Left ventricle myocardium inferior (tissue), 1 donor: Measurements from ENCODE around the gene MUC20. TPM values are rescaled to one million over a fixed set of nuclear protein-coding genes. Genes with fewer than 3 reads are reported as not detected.
"Not testable (repeated sequence)": the region's sequence is repeated elsewhere in the genome, so short reads cannot be mapped to it uniquely, and the experiment has no call there.

Experiments
- DNase-seq: peaks from one replicate; pipeline ENCODE4 v3.0.0-alpha.2; 2020
- H3K27ac ChIP-seq: fragments of 200-600 bp; replicated peaks from 2 replicates; pipeline ENCODE4 v1.8.0; 2021
- H3K27me3 ChIP-seq: fragments of 200-600 bp; 2 replicates; pipeline ENCODE4 v1.8.0; 2021; ENCODE audit warnings: low read depth
- H3K36me3 ChIP-seq: fragments of 200-600 bp; 2 replicates; pipeline ENCODE4 v1.8.0; 2021
- H3K4me1 ChIP-seq: fragments of 200-600 bp; 2 replicates; pipeline ENCODE4 v1.8.0; 2021
- H3K4me3 ChIP-seq: fragments of 200-600 bp; 2 replicates; pipeline ENCODE4 v1.8.0; 2021; ENCODE audit warnings: mild to moderate bottlenecking, moderate library complexity
- H3K9me3 ChIP-seq: fragments of 200-600 bp; replicated peaks from 2 replicates; pipeline ENCODE4 v1.8.0; 2021
- intact Hi-C: fragments of 100-400 bp; cut with micrococcal nuclease; formaldehyde crosslinking; loops from one replicate; pipeline ENCODE4 v1.11.0; 2022
- total RNA-seq: library from RNA; stranded (reverse); fragmentation: NEBNext Ultra II Directional; extraction: Animal tissue kit (Norgen Biotek cat#: 25700); gene quantifications from one replicate; pipeline ENCODE4 v1.2.1, GENCODE V29; 2021
- TF ChIP-seq, protein P1 (sequence below): fragments of 200-600 bp; IDR thresholded peaks from 2 replicates; pipeline ENCODE4 v1.8.0; 2021; ENCODE audit warnings: antibody characterized with exemption, mild to moderate bottlenecking, borderline replicate concordance
- donor health status: DM: no; HTN: yes; CAD: no; lungs with severe emphysema.

MUC20 gene
- total RNA-seq, 1 donor from 2014 or later, result 4.7 TPM

DNA sequence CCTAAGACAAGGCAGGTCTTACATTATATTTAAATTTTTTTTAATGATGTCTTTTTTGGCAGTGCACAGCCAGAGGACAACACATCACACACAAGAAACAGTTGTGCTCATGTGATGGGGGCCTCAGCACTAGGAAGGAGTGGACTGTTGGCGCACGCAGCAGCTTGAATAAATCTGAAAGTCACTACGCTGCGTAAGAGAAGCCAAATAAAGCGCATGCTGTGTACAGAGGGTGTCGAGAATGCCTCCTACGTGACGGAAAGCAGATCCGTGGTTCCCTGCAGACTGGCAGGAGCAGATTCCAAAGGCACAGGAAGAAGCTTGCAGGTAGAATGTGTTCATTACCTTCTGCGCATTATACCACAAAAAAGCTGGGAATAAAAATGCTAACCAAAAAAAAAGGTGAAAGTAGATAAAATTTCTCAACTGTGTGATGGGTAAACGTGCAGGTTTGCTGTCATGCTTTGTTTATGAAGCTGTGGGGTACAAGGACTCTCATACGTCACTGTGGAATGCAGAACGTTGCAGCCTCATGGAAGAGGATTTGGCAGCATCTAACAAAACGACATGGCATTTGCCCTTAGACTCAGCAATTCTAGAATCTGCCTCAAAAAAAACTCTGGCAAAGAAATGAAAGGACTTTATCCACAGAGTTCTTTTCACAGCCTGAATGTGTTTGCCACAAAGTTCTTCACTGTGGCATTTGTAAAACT, 32.2 kb upstream of the MUC20 start:
- H3K27me3 ChIP-seq, H3K9me3 ChIP-seq, H3K4me3 ChIP-seq, intact Hi-C loops, DNase-seq: not testable (repeated sequence)
- Histone ChIP-seq H3K27ac (peak overlapping the region; percentile 78), H3K36me3 (peaks cover 58% of the 10 kb centered on the region), H3K4me1 (peaks cover 23% of the 10 kb centered on the region)

GRCh38 chr3:195689184-195690070, 31.4 kb upstream of the MUC20 start:
- H3K36me3 ChIP-seq, result peaks cover 58% of the 10 kb centered on the region
- peak; percentile 37 for DNase-seq

GRCh38 chr3:195690951-195691350, 29.8 kb upstream of the MUC20 start:
- DNase-seq, result no peak
- intact Hi-C loops, result no loop called here
- no peaks in the 10 kb centered on the region for H3K9me3 ChIP-seq
- peaks cover 20% of the 10 kb centered on the region for H3K4me1 ChIP-seq
- H3K27me3 ChIP-seq, result no peaks in the 10 kb centered on the region
- TF ChIP-seq, protein P1, sequence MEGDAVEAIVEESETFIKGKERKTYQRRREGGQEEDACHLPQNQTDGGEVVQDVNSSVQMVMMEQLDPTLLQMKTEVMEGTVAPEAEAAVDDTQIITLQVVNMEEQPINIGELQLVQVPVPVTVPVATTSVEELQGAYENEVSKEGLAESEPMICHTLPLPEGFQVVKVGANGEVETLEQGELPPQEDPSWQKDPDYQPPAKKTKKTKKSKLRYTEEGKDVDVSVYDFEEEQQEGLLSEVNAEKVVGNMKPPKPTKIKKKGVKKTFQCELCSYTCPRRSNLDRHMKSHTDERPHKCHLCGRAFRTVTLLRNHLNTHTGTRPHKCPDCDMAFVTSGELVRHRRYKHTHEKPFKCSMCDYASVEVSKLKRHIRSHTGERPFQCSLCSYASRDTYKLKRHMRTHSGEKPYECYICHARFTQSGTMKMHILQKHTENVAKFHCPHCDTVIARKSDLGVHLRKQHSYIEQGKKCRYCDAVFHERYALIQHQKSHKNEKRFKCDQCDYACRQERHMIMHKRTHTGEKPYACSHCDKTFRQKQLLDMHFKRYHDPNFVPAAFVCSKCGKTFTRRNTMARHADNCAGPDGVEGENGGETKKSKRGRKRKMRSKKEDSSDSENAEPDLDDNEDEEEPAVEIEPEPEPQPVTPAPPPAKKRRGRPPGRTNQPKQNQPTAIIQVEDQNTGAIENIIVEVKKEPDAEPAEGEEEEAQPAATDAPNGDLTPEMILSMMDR, result no peak
- peaks cover 57% of the 10 kb centered on the region for H3K36me3 ChIP-seq
- H3K27ac ChIP-seq, result no peak overlapping the region
- H3K4me3 ChIP-seq, result no peak overlapping the region

More at GRCh38 chr3:195689184-195690070, 31.4 kb upstream of the MUC20 start:
- H3K27ac ChIP-seq, result peak overlapping the region; percentile 78
- H3K27me3 ChIP-seq, H3K9me3 ChIP-seq, H3K4me3 ChIP-seq, intact Hi-C loops: not testable (repeated sequence)
- H3K4me1 ChIP-seq, result peaks cover 20% of the 10 kb centered on the region

DNA sequence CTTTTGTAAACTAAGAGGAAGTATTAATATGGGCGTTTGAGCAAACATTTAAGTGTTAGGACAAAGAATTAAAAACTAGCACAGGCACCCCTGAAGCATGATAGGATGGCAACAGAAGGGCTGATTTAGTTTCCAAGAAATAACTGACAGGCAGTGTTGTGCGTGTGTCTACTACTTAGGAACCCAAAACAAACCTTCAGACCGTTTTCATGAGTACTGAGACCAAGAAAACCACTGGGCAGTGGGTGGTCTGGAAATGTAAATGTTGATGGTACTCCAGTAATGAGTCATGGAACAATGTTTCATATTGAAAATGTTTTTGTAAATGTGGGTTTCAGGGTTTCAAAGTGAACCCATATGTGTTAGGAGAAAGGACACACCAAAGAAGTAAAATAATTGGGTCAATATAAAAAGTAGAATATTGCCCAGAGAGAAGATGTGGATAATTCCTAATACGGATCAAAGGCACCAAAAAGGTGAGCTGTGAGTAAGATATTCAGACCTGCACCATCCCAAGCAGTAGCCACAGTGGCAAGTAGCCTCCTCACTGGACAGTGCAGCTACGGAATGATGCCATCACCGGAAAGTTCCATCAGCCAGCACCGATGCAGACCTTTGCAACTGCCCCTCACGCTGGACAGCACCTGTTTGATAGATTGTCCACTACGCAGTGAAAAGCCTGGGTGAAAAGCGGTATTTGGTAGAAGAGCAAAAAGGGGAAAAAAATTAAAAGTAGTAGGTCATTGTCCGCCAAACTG, 29.0 kb upstream of the MUC20 start:
- peaks cover 59% of the 10 kb centered on the region for H3K36me3 ChIP-seq
- peaks cover 20% of the 10 kb centered on the region for H3K4me1 ChIP-seq
- intact Hi-C loops, DNase-seq, H3K27ac ChIP-seq, H3K4me3 ChIP-seq, H3K27me3 ChIP-seq, H3K9me3 ChIP-seq: not testable (repeated sequence)

- TF ChIP-seq, protein P1, result no peak
- no peak overlapping the region for H3K4me3 ChIP-seq
- DNase-seq, result no peak
- H3K9me3 ChIP-seq, result no peaks in the 10 kb centered on the region
- H3K27ac ChIP-seq, result no peak overlapping the region
- H3K4me1 ChIP-seq, result peaks cover 20% of the 10 kb centered on the region
- H3K27me3 ChIP-seq, result no peaks in the 10 kb centered on the region
- intact Hi-C loops, result no loop called here
- H3K36me3 ChIP-seq, result peaks cover 64% of the 10 kb centered on the region
Observed at GRCh38 chr3:195692354-195692685, 28.5 kb upstream of the MUC20 start.

- H3K4me3 ChIP-seq, result no peak overlapping the region
- H3K36me3 ChIP-seq, result peaks cover 68% of the 10 kb centered on the region
- H3K9me3 ChIP-seq, result no peaks in the 10 kb centered on the region
- intact Hi-C loops, result no loop called here
- no peak for DNase-seq
- H3K27me3 ChIP-seq, result no peaks in the 10 kb centered on the region
- peaks cover 18% of the 10 kb centered on the region for H3K4me1 ChIP-seq
- TF ChIP-seq, protein P1, result no peak
- H3K27ac ChIP-seq, result no peak overlapping the region
Observed at GRCh38 chr3:195692781-195693427, 27.9 kb upstream of the MUC20 start.
